ENCODE measurements around the gene EIF2S2. TPM values are rescaled to one million over a fixed set of nuclear protein-coding genes. Genes with fewer than 3 reads are reported as not detected.

EIF2S2 gene
- total and polyA plus RNA-seq, 2 donors (not counting 1 experiment from before 2014, with no cell fraction given) = 11.3 to 26.4 TPM

GRCh38 chr20:34043025-34043424 is 69.0 kb downstream of the EIF2S2 start:
- no peak overlapping the region for H3K27ac ChIP-seq (ENCODE audit: low read length in 2 of 2)

GRCh38 chr20:34042262-34042661 is 69.8 kb downstream of the EIF2S2 start:
- H3K79me2 ChIP-seq (ENCODE audit: control insufficient read depth, insufficient read depth, low read length) = peaks cover 97% of the 10 kb centered on the region
- peaks cover 10 to 20% of the 10 kb centered on the region in 2 experiments for H3K36me3 ChIP-seq (replicated peaks in 1 of 2; ENCODE audit: control extremely low read depth in 1 of 2, control insufficient read depth in 1 of 2, extremely low read depth in 1 of 2, insufficient read depth in 2 of 2, low read length in 1 of 2)
- DNase-seq (no peak), ATAC-seq (ENCODE audit: low read depth) (no peak)
- Mint-ChIP-seq H3K4me1 (peaks cover 56% of the 10 kb centered on the region), H3K9me3 (ENCODE audit: insufficient read depth) (no peaks in the 10 kb centered on the region), H3K27me3 (no peaks in the 10 kb centered on the region), H3K27ac (no peak overlapping the region), H3K4me3 (no peak overlapping the region)
- peaks cover 100% of the 10 kb centered on the region for H4K20me1 ChIP-seq (ENCODE audit: control insufficient read depth, insufficient read depth, low read length, poor library complexity, severe bottlenecking)
- intact Hi-C loops (cut with micrococcal nuclease) = no loop called here
- no peak overlapping the region for H3K9ac ChIP-seq (ENCODE audit: low read length)
- H2AFZ ChIP-seq (ENCODE audit: insufficient read depth, low read depth, low read length, poor library complexity, severe bottlenecking) = no peak overlapping the region
- ChIA-PET CTCF (interaction anchor here (1.4 kb wide), 1 partner anchor 87 kb away, joined by 3 read pairs; no protein-coding TSS in a partner anchor), POLR2A (no interaction called here)
- no peaks in the 10 kb centered on the region for H3K27me3 ChIP-seq (replicated peaks in 1 of 4; ENCODE audit: control extremely low read depth in 1 of 4, control insufficient read depth in 3 of 4, insufficient read depth in 4 of 4, low read length in 3 of 4)
- no peaks in the 10 kb centered on the region for H3K9me3 ChIP-seq (ENCODE audit: control extremely low read depth in 1 of 3, control insufficient read depth in 2 of 3, insufficient read depth in 1 of 3, low read length in 2 of 3)
- H3K4me3 ChIP-seq (ENCODE audit: control extremely low read depth in 1 of 5, extremely low read depth in 1 of 5, insufficient read depth in 1 of 5, low read depth in 2 of 5, low read length in 4 of 5) = no peak overlapping the region
- H3K4me1 ChIP-seq (ENCODE audit: control insufficient read depth in 2 of 2, insufficient read depth in 2 of 2, low read length in 2 of 2) = peaks cover under 1 to 5% of the 10 kb centered on the region in 2 donors
- H3K4me2 ChIP-seq (replicated peaks; ENCODE audit: low read depth, low read length, poor library complexity, severe bottlenecking) = no peak overlapping the region
- TF ChIP-seq EZH2 (IDR thresholded peaks at IDR 0.05; ENCODE audit: borderline replicate concordance, insufficient read depth, low read depth, low read length, poor library complexity, severe bottlenecking) (no peak), CTCF (IDR thresholded peaks at IDR 0.05) (no peak)
- H3K27ac ChIP-seq (ENCODE audit: low read length in 2 of 2) = no peak overlapping the region
- WGBS (ENCODE audit: insufficient coverage) = 69% methylated on average over 3 of the region's 4 CpGs

More at GRCh38 chr20:34043025-34043424, 69.0 kb downstream of the EIF2S2 start:
- H3K4me1 Mint-ChIP-seq = peaks cover 54% of the 10 kb centered on the region
- DNase-seq (no peak), ATAC-seq (ENCODE audit: low read depth) (no peak)
- POLR2A ChIA-PET = interaction anchor here (0.7 kb wide), 1 partner anchor 15 kb away, joined by 3 read pairs; no protein-coding TSS in a partner anchor
- H3K9me3 ChIP-seq (ENCODE audit: control extremely low read depth in 1 of 3, control insufficient read depth in 2 of 3, insufficient read depth in 1 of 3, low read length in 2 of 3) = no peaks in the 10 kb centered on the region
- no peak overlapping the region for H3K4me3 ChIP-seq (ENCODE audit: control extremely low read depth in 1 of 5, extremely low read depth in 1 of 5, insufficient read depth in 1 of 5, low read depth in 2 of 5, low read length in 4 of 5)
- TF ChIP-seq EZH2 (IDR thresholded peaks at IDR 0.05; ENCODE audit: borderline replicate concordance, insufficient read depth, low read depth, low read length, poor library complexity, severe bottlenecking) = no peak
- no peak for TF ChIP-seq CTCF (IDR thresholded peaks at IDR 0.05)
- H3K36me3 ChIP-seq (replicated peaks in 1 of 2; ENCODE audit: control extremely low read depth in 1 of 2, control insufficient read depth in 1 of 2, extremely low read depth in 1 of 2, insufficient read depth in 2 of 2, low read length in 1 of 2) = peaks cover 10 to 17% of the 10 kb centered on the region in 2 experiments
- intact Hi-C loops (cut with micrococcal nuclease) = no loop called here
- CTCF ChIA-PET = interaction anchor here (1.4 kb wide), 1 partner anchor 86 kb away, joined by 3 read pairs; no protein-coding TSS in a partner anchor
- H3K9me3 Mint-ChIP-seq (ENCODE audit: insufficient read depth) = no peaks in the 10 kb centered on the region
- no peaks in the 10 kb centered on the region for H3K4me1 ChIP-seq (ENCODE audit: control insufficient read depth in 2 of 2, insufficient read depth in 2 of 2, low read length in 2 of 2)
- H3K27me3 ChIP-seq (replicated peaks in 1 of 4; ENCODE audit: control extremely low read depth in 1 of 4, control insufficient read depth in 3 of 4, insufficient read depth in 4 of 4, low read length in 3 of 4) = no peaks in the 10 kb centered on the region
- peaks cover 100% of the 10 kb centered on the region for H4K20me1 ChIP-seq (ENCODE audit: control insufficient read depth, insufficient read depth, low read length, poor library complexity, severe bottlenecking)
- H3K4me2 ChIP-seq (replicated peaks; ENCODE audit: low read depth, low read length, poor library complexity, severe bottlenecking) = no peak overlapping the region
- no peak overlapping the region for H3K9ac ChIP-seq (ENCODE audit: low read length)
- H3K79me2 ChIP-seq (ENCODE audit: control insufficient read depth, insufficient read depth, low read length) = peaks cover 97% of the 10 kb centered on the region
- H3K4me3 Mint-ChIP-seq = no peak overlapping the region
- no peak overlapping the region for H3K27ac Mint-ChIP-seq
- no peak overlapping the region for H2AFZ ChIP-seq (ENCODE audit: insufficient read depth, low read depth, low read length, poor library complexity, severe bottlenecking)
- no peaks in the 10 kb centered on the region for H3K27me3 Mint-ChIP-seq
